ENCODE results near the gene OR2T1. TPM values are rescaled to one million over a fixed set of nuclear protein-coding genes. Genes with fewer than 3 reads are reported as not detected.

OR2T1 gene
- total RNA-seq, 1 experiment from 2014 or later = not detected

GRCh38 chr1:248372394-248372793, 30.5 kb upstream of the OR2T1 start:
- peaks cover 16% of the 10 kb centered on the region for H3K4me1 Mint-ChIP-seq (ENCODE audit: insufficient read depth, unreplicated experiment)
- BruUV-seq (replicated peaks) = no TSS peak
- DNase-seq (ENCODE audit: unreplicated experiment) = no peak
- H3K9me3 Mint-ChIP-seq (ENCODE audit: unreplicated experiment) = peaks cover 7% of the 10 kb centered on the region
- ChIA-PET CTCF (interaction anchor here (0.6 kb wide), 2 partner anchors 56 to 216 kb away, joined by 3 to 4 read pairs; no protein-coding TSS in a partner anchor), POLR2A (interaction anchor here (0.7 kb wide), 1 partner anchor 304 kb away, joined by 3 read pairs; no protein-coding TSS in a partner anchor)
- no peak overlapping the region for H3K27ac Mint-ChIP-seq (ENCODE audit: low read depth, unreplicated experiment)
- H3K36me3 Mint-ChIP-seq (ENCODE audit: insufficient read depth, unreplicated experiment) = no peaks in the 10 kb centered on the region
- no peaks in the 10 kb centered on the region for H3K27me3 Mint-ChIP-seq (ENCODE audit: insufficient read depth, unreplicated experiment)
- intact Hi-C loops (cut with micrococcal nuclease) = no loop called here
- no peak for TF ChIP-seq CTCF (IDR thresholded peaks at IDR 0.05; ENCODE audit: unreplicated experiment)
- H3K4me3 Mint-ChIP-seq (ENCODE audit: unreplicated experiment) = no peak overlapping the region

- ChIA-PET POLR2A (no interaction called here), CTCF (interaction anchor here (0.6 to 1.4 kb wide), 2 partner anchors 131 to 693 kb away, joined by 3 to 7 read pairs; no protein-coding TSS in a partner anchor)
- no peaks in the 10 kb centered on the region for H3K36me3 Mint-ChIP-seq (ENCODE audit: insufficient read depth, unreplicated experiment)
- H3K27ac Mint-ChIP-seq (ENCODE audit: low read depth, unreplicated experiment) = no peak overlapping the region
- no peaks in the 10 kb centered on the region for H3K27me3 Mint-ChIP-seq (ENCODE audit: insufficient read depth, unreplicated experiment)
- intact Hi-C loops (cut with micrococcal nuclease) = no loop called here
- H3K4me3 Mint-ChIP-seq (ENCODE audit: unreplicated experiment) = no peak overlapping the region
- no TSS peak for BruUV-seq (replicated peaks)
- TF ChIP-seq CTCF (IDR thresholded peaks at IDR 0.05; ENCODE audit: unreplicated experiment) = no peak
- DNase-seq (ENCODE audit: unreplicated experiment) = peak; percentile 11
- H3K9me3 Mint-ChIP-seq (ENCODE audit: unreplicated experiment) = peaks cover 7% of the 10 kb centered on the region
- H3K4me1 Mint-ChIP-seq (ENCODE audit: insufficient read depth, unreplicated experiment) = peaks cover 16% of the 10 kb centered on the region
These were observed 29.1 kb upstream of the OR2T1 start for GRCh38 chr1:248373761-248374160.

- Mint-ChIP-seq H3K36me3 (ENCODE audit: insufficient read depth, unreplicated experiment) (no peaks in the 10 kb centered on the region), H3K27ac (ENCODE audit: low read depth, unreplicated experiment) (peak within 1 kb of the TSS; percentile 11), H3K9me3 (ENCODE audit: unreplicated experiment) (peaks cover 7% of the 10 kb centered on the region), H3K4me3 (ENCODE audit: unreplicated experiment) (no peak within 1 kb of the TSS), H3K4me1 (ENCODE audit: insufficient read depth, unreplicated experiment) (peaks cover 21% of the 10 kb centered on the region), H3K27me3 (ENCODE audit: insufficient read depth, unreplicated experiment) (no peaks in the 10 kb centered on the region)
- DNase-seq (ENCODE audit: unreplicated experiment) = peak; percentile 12
- no peak for TF ChIP-seq CTCF (IDR thresholded peaks at IDR 0.05; ENCODE audit: unreplicated experiment)
- no TSS peak for BruUV-seq (replicated peaks)
- CTCF ChIA-PET = no interaction called here
- POLR2A ChIA-PET = interaction anchor here (1.1 kb wide), 1 partner anchor 9 kb away, joined by 3 read pairs; no protein-coding TSS in a partner anchor
- intact Hi-C loops (cut with micrococcal nuclease) = no loop called here
These were observed 27.4 kb upstream of the OR2T1 start, which contains the start of gene OR2T6 for GRCh38 chr1:248375446-248375845. TSS of gene OR2T6 (plus strand) at chr1:248375746. CDS start at chr1:248387609, 11,863 bp downstream.

GRCh38 chr1:248376916-248377315, 25.9 kb upstream of the OR2T1 start:
- no TSS peak for BruUV-seq (replicated peaks)

More at GRCh38 chr1:248376916-248377315, 25.9 kb upstream of the OR2T1 start:
- Mint-ChIP-seq H3K27ac (ENCODE audit: low read depth, unreplicated experiment) (no peak overlapping the region), H3K27me3 (ENCODE audit: insufficient read depth, unreplicated experiment) (no peaks in the 10 kb centered on the region), H3K4me1 (ENCODE audit: insufficient read depth, unreplicated experiment) (peaks cover 21% of the 10 kb centered on the region), H3K9me3 (ENCODE audit: unreplicated experiment) (peaks cover 2% of the 10 kb centered on the region), H3K36me3 (ENCODE audit: insufficient read depth, unreplicated experiment) (no peaks in the 10 kb centered on the region), H3K4me3 (ENCODE audit: unreplicated experiment) (no peak overlapping the region)
- no peak for TF ChIP-seq CTCF (IDR thresholded peaks at IDR 0.05; ENCODE audit: unreplicated experiment)
- POLR2A ChIA-PET = interaction anchor here (0.7 kb wide), 1 partner anchor 19 kb away, joined by 3 read pairs; no protein-coding TSS in a partner anchor
- intact Hi-C loops (cut with micrococcal nuclease) = no loop called here
- no peak for DNase-seq (ENCODE audit: unreplicated experiment)
- CTCF ChIA-PET = interaction anchor here (0.5 to 1.4 kb wide), 7 partner anchors 12 to 693 kb away, joined by 3 to 6 read pairs (median 3); no protein-coding TSS in a partner anchor
